ENCODE results near the gene BTG2.

GRCh38 chr1:203283597-203283996, 21.7 kb upstream of the BTG2 start:
- TF ChIP-seq POLR2A (IDR thresholded peaks at IDR 0.05; ENCODE audit: low read depth, low read length) (no peak), PAX5 (IDR thresholded peaks at IDR 0.05; ENCODE audit: insufficient read depth, low read length, severe bottlenecking) (no peak)

Measured in GM12891 (cell line).